Glutamatergic neuron (in vitro differentiated cells): ENCODE data around the gene DNAJB13. TPM values are rescaled to one million over a fixed set of nuclear protein-coding genes. Genes with fewer than 3 reads are reported as not detected.

Experiments
- DNase-seq: peaks from one replicate; pipeline ENCODE4 v3.0.0; 2022
- H3K27ac Mint-ChIP-seq: one replicate; pipeline ENCODE4 v1.8.0; 2020; ENCODE audit warnings: mild to moderate bottlenecking, mixed read lengths, inconsistent platforms; ENCODE audit not compliant: unreplicated experiment
- H3K27me3 Mint-ChIP-seq: one replicate; pipeline ENCODE4 v1.8.0; 2020; ENCODE audit warnings: mild to moderate bottlenecking, moderate library complexity, mixed read lengths, inconsistent platforms; ENCODE audit not compliant: unreplicated experiment
- H3K36me3 Mint-ChIP-seq: one replicate; pipeline ENCODE4 v1.8.0; 2020; ENCODE audit warnings: mild to moderate bottlenecking, mixed read lengths, inconsistent platforms; ENCODE audit not compliant: unreplicated experiment
- H3K4me1 Mint-ChIP-seq: one replicate; pipeline ENCODE4 v1.8.0; 2020; ENCODE audit warnings: mild to moderate bottlenecking, low read depth, mixed read lengths, inconsistent platforms; ENCODE audit not compliant: unreplicated experiment
- H3K4me3 Mint-ChIP-seq: one replicate; pipeline ENCODE4 v1.8.0; 2020; ENCODE audit warnings: mild to moderate bottlenecking, mixed read lengths, inconsistent platforms; ENCODE audit not compliant: unreplicated experiment
- H3K9me3 Mint-ChIP-seq: one replicate; pipeline ENCODE4 v1.8.0; 2020; ENCODE audit warnings: mild to moderate bottlenecking, moderate library complexity, mixed read lengths, inconsistent platforms; ENCODE audit not compliant: unreplicated experiment
- CTCF ChIP-seq: fragments of 200-600 bp; sonication (generic); IDR thresholded peaks from one replicate; pipeline ENCODE4 v1.5.0; 2021; ENCODE audit not compliant: partially characterized antibody, unreplicated experiment
- total RNA-seq: library from RNA; stranded (reverse); fragmentation: NEBNext Ultra II Directional; extraction: Animal tissue kit (Norgen Biotek cat#: 25700); gene quantifications from one replicate; pipeline ENCODE4 v1.2.1, GENCODE V29; 2021; ENCODE audit not compliant: unreplicated experiment

The DNAJB13 gene
- total RNA-seq, 1 donor from 2014 or later = not detected

GRCh38 chr11:74004046-74004695 lies 53.3 kb downstream of the DNAJB13 start:
- Mint-ChIP-seq H3K36me3 (no peaks in the 10 kb centered on the region), H3K4me3 (no peak overlapping the region), H3K27ac (no peak overlapping the region), H3K4me1 (peaks cover 13% of the 10 kb centered on the region), H3K9me3 (peaks cover 3% of the 10 kb centered on the region), H3K27me3 (peaks cover 2% of the 10 kb centered on the region)
- DNase-seq = no peak
- TF ChIP-seq CTCF = no peak

GRCh38 chr11:74004759-74005615 lies 54.2 kb downstream of the DNAJB13 start:
- no peak for TF ChIP-seq CTCF
- DNase-seq = no peak
- Mint-ChIP-seq H3K36me3 (no peaks in the 10 kb centered on the region), H3K4me3 (no peak overlapping the region), H3K4me1 (peaks cover 16% of the 10 kb centered on the region), H3K9me3 (peaks cover 3% of the 10 kb centered on the region), H3K27me3 (peaks cover 2% of the 10 kb centered on the region), H3K27ac (no peak overlapping the region)

GRCh38 chr11:74005721-74006517 lies 55.1 kb downstream of the DNAJB13 start:
- no peak for TF ChIP-seq CTCF
- Mint-ChIP-seq H3K4me1 (peaks cover 12% of the 10 kb centered on the region), H3K4me3 (no peak overlapping the region), H3K36me3 (no peaks in the 10 kb centered on the region), H3K9me3 (peaks cover 5% of the 10 kb centered on the region), H3K27ac (no peak overlapping the region), H3K27me3 (peaks cover 2% of the 10 kb centered on the region)
- DNase-seq = no peak

- Mint-ChIP-seq H3K9me3 (peaks cover 6% of the 10 kb centered on the region), H3K27me3 (peaks cover 2% of the 10 kb centered on the region), H3K27ac (no peak overlapping the region), H3K4me3 (no peak overlapping the region), H3K36me3 (no peaks in the 10 kb centered on the region), H3K4me1 (peaks cover 5% of the 10 kb centered on the region)
- DNase-seq = no peak
- no peak for TF ChIP-seq CTCF
Measured at GRCh38 chr11:74006743-74007304, 56.0 kb downstream of the DNAJB13 start.
